ENCODE results near the gene FAM229A. TPM values are rescaled to one million over a fixed set of nuclear protein-coding genes. Genes with fewer than 3 reads are reported as not detected.
"Not testable (repeated sequence)": the region's sequence is repeated elsewhere in the genome, so short reads cannot be mapped to it uniquely, and the experiment has no call there.

Gene FAM229A, protein sequence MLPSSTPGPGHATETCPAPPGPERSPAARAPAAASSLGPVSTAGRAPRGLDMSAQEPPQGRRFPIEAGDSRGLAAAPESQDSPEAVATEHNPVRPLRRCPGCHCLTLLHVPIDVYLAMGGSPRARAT
- polyA plus RNA-seq, result 1 to 10 TPM; 4.3 to 5.2 (median 4.8) TPM

DNA sequence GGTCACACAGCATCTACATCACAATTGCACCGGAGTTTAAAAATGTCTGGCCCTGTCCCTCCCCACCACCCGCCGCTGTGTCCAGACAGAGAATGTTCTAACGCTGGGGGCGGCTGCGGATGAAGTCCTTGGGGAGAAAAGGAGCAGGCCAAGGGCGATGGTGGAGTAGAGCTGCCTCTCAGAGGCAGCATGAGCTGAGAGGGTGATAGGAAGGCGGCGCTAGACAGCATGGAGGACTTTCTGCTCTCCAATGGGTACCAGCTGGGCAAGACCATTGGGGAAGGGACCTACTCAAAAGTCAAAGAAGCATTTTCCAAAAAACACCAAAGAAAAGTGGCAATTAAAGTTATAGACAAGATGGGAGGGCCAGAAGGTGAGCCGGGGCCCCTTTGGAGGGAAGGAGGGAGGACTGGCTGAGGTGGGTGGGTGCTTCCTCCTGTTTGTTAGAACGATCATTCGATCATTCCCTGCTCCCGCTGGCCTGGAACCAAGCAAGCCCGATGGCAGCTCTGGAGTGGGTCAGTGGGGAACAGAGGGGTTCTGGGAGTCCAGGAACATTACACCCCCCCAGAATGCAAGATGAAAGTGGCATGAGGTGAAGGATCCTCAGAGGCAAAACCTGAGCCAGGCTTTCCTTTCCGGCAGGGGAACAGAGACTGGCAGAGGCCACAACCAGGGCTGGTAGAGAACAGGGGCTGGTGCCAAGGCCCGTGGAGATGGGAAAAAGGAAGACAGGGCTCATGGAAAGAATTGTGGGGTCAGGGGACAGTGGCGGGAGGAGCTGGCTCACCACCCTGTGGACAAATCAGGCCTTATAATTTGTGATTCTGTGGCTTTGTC lies at the start of gene FAM229A, which contains the start of gene TSSK3:
Gene FAM229A, minus strand, starts transcription at position 12 of the 840 bp plus-strand sequence. CDS start 394 bp downstream, outside the sequence.
Gene TSSK3, plus strand, starts transcription at position 66 of the 840 bp plus-strand sequence. Its CDS starts 163 bp downstream, at position 229.
- H3K27ac ChIP-seq (ENCODE audit: low read depth, low read length), result peak within 1 kb of the TSS; percentile 21

DNA sequence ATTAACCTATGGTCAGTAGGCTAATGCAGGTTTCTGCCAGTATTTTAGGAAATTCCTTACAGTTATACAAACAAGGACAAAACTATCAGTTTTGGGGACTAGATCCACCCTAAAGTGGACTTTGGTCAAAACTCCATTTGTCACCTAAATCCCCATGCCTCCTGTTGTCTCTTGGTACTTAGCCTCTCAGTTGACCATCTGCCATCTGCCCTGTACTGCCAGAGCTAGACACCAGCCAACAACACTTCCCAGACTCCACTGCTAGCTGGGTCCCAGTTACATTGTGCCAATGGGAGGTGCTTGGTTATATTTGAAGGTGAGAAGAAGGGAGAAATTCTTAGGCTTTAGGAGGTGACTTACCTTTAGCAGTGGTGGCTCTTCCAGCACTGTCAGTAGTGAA lies 49.0 kb upstream of the FAM229A start:
- no peak overlapping the region for H3K27ac ChIP-seq (ENCODE audit: low read depth, low read length)

More for the DNA sequence above, at the start of gene FAM229A, which contains the start of gene TSSK3:
- WGBS, 3 donors, result 63 to 68% (median 65%) methylated on average over 17 of the region's 17 CpGs

DNA sequence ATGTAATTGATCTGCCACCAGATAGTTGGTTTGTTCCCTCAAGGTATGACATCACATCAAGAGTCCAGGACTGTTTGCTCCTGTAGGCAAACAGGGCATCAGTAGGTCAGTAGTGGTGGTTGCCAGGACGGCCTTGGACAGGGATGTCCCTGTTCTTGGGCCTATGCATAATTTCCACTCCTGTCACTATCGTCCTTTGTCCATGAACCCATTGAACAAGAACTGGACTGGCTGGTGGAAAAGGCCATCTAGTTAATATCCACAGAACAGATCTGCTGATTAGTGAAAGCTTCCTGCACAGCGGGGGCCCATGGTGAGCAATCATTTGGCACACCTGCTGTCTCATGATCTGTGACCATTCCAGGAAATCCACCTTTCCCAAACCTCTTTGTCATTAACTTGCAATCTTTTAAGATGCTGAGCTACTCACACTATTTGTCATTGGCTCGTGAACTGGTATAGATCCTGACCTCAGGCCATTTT lies 44.4 kb upstream of the FAM229A start:
- 71 to 91% (median 87%) methylated on average over 4 of the region's 4 CpGs for WGBS, 3 donors
- H3K27ac ChIP-seq (ENCODE audit: low read depth, low read length), result no peak overlapping the region

DNA sequence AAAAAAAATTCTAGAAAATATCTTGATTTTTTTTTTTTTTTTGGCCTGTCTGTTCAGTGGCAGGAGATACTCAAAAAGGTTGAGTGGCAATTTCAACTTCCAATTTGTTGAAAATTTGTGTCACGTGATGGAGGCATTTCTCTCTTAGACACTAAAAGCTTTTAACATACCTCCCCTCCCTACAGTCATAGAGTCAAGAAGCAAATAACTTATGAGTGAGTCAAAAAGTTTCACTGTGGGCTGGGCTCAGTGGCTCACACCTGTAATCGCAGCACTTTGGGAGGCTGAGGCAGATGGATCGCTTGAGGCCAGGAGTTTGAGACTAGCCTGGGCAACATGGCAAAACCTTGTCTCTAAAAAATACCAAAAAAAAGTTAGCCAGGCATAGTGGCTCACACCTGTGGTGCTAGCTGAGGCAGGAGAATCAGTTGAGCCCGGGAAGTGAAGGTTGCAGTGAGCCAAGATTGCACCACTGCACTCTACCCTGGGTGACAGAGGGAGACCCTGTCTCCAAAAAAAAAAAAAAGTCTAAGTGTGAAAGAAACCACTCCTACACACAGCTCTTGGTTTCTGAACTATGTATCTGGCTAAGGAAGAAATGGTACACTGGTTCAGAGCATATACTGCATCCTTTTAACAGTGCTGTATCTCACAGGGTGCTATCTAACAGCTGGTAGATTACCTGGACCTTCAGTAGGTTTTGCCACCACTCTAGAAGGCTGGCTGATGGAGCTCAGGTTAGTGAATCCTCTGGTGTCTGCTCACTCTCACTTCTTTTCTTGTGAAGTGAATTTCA lies 43.6 kb upstream of the FAM229A start:
- WGBS, 3 donors, result 85 to 88% (median 87%) methylated on average over 4 of the region's 4 CpGs
- no peak overlapping the region for H3K27ac ChIP-seq (ENCODE audit: low read depth, low read length)

DNA sequence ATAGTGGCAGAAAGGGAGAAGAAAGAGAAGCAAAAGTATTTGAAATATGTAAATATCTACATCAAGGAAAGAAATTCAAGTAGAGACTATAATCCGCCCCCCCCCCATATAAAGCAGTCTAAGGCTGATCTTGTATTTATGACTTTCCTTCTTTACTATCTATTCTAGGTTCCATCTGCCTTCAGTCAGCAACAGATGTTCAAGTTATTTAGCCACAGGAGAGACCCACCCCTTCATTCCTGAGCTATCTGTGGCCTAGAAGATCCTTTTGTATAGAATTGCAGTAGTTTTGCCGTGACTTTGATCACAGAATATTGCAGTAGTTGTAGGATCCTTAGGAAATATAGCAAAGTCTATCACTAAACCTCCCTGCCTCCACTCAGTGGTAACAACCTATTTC lies 42.7 kb upstream of the FAM229A start:
- WGBS, 3 donors, result 38 to 43% (median 40%) methylated on average over 2 of the region's 2 CpGs
- no peak overlapping the region for H3K27ac ChIP-seq (ENCODE audit: low read depth, low read length)

DNA sequence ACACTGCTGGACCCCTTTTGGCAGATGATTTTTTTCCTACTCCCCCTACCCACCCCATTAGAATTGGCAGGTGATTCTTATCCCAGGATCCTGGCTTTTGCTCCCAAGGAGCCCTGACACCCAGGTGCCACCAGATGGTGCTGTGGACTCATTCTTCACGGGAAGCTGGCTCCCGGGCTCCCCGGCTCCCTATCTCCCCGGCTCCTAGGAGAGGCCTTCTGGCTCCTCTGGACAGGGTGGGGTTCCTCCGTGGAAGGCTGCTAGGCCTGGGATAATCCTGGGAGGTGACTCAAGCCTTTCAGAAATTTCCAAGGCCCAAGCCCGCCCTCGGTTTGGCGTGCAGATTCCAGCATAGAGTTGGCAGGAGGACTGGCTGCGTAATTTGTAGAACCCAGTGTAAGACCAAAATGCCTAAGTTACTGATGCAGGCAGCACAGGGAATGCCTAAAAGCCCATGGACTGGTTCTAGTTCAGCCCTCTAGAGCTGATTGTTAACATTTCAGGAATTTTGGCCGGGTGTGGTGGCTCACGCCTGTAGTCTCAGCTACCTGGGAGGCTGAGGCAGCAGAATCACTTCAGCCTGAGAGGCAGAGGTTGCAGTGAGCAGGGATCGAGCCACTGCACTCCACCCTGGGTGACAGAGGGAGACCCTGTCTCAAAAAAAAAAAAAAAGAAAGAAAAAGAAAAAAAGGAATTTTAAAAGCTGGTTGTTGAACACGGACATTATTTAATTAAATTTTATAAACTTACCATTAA lies 38.8 kb upstream of the FAM229A start:
- H3K27ac ChIP-seq (ENCODE audit: low read depth, low read length), result no peak overlapping the region
- 34 to 40% (median 36%) methylated on average over 13 of the region's 13 CpGs for WGBS, 3 donors

DNA sequence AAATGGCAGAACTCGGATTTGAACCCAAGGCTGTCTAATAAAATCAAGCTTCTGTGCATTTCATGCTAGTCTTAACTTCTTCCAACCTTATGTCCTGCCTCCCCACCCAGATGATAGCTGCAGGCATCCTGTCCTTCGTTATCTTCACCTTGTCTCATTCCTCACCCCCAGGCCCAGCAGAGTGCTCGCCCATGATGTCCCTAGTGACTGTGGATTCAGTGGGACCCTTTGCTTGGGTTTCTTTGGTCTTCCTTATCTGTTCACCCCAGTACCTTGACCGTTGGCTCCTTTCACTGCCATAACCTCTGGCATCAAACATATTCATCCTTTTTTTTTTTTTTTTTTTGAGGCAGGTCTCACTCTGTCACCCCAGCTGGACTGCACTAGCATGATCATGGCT lies 37.6 kb upstream of the FAM229A start:
- WGBS, 3 donors, result 72 to 78% (median 73%) methylated on average over 4 of the region's 4 CpGs
- H3K27ac ChIP-seq (ENCODE audit: low read depth, low read length), result no peak overlapping the region

DNA sequence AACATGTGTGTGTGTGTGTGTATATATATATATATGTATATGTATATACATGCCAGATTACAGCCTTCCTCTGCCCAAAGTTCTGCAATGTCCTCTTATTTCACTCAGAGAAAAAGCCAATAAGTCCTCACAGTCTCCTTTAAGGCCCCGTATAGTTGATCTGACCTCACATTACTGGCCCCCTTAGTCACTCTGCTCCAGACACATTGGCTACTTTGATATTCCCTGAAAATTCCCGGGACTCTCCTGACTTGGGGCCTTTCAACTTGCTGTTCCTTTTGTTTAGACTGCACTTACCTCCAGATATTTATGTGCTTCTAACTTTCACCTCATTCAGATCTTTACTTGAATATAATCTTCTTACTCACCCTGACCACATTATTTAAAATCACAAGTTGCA lies 36.1 kb upstream of the FAM229A start:
- H3K27ac ChIP-seq (ENCODE audit: low read depth, low read length), result no peak overlapping the region
- WGBS, 3 donors, result 66 to 74% (median 67%) methylated on average over 2 of the region's 2 CpGs

DNA sequence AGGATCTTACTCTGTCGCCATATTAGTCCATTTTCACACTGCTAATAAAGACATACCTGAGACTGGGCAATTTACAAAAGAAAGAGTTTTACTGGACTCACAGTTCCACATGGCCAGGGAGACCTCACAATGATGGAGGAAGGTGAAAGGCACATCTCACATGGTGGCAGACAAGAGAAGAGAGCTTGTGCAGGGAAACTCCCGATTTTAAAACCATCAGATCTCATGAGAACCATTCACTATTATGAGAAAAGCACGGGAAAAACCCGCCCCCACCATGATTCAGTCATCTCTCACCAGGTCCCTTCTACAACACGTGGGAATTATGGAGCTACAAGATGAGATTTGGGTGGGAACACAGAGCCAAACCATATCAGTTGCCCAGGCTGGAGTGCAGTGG lies 34.2 kb upstream of the FAM229A start:
- not testable (repeated sequence) for H3K27ac ChIP-seq (ENCODE audit: low read depth, low read length)
- 86 to 93% (median 88%) methylated on average over 5 of the region's 5 CpGs for WGBS, 3 donors

DNA sequence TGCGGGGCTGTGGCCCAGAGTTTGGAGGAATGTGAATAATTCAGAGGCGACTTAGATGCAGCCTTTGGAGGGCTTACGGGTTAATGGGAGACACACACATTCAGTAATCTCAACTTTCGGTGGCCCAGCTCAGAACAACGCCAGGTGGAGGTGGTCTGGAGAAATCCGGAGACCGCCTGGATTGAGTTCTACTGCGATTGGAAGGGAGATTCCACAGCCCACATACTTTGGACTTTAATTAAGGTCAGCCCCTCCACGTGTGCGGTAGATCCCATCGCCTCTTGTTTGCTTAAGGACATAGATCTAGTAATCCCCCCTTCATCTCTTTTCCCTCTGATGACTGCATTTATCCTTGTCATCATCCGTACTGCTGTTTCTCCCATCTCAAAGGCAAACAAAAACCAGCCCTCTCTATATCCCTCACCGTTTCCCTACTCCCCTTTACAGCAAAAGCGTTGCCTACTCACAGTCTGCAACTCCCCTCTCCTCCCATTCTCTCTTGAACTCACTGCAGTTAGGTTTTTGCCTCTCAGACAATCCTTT lies 32.7 kb upstream of the FAM229A start:
- H3K27ac ChIP-seq (ENCODE audit: low read depth, low read length), result peak overlapping the region; percentile 73
- 1 to 3% (median 1%) methylated on average over 14 of the region's 14 CpGs for WGBS, 3 donors

DNA sequence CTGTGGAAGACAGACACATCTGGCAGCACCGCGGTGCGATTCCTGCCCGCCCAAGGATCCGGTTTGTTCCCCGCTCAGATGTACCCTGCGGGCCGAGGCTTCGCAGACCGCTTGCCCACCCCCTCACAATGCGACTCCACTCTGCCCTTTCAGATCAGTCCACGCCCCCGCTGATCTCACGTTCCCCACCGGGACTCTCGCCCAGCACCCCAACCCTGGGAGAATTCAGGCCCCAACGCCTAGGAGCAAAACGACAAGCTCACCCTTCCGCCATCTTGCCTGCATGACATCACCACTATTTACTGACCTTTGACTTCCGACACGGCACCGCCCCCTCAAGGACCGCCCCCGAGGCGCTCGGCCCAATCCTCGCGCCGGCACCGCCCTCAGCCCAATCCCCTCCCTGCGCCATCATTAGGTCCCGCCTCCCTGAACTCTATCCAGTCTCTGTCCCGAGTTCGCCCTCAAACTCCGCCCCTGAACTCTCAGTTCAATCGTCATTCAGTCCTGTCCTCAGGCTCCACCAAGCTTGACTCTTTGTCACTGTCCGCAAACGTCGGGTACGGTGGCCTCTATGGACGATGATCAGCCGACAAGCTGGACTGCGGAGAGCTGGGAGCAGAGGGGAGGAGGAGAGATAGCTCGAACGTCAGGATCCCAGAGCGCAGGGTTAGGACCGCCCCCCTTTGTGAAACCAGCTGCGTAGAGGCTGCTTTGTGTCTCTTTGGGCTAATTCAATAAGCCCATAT lies 32.0 kb upstream of the FAM229A start, which contains the start of gene BSDC1:
Gene BSDC1, minus strand, starts transcription at position 301 of the 749 bp plus-strand sequence. Its CDS starts 27 bp downstream, at position 274.
- WGBS, 3 donors, result 0 to 1% (median 0%) methylated on average over 48 of the region's 48 CpGs

DNA sequence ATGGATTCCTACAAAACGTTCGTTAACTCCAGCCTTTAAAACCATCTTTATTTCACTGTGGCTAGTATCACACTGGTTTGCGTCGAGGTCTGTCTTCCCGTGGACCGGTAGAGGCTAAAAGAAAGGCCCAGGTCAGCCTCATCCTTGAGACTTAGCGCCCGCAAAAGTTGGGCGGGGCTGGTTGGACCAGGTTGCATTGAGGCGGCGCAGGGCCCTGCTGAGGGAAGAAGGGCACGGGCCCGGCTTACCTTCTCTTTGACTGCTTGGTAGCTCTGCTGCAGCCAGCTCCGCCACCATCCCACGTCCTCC lies 31.5 kb upstream of the FAM229A start:
- 2% methylated on average over 15 of the region's 15 CpGs for WGBS, 3 donors
- peak overlapping the region; percentile 13 for H3K27ac ChIP-seq (ENCODE audit: low read depth, low read length)

More for the DNA sequence above, 32.0 kb upstream of the FAM229A start, which contains the start of gene BSDC1:
- peak within 1 kb of the TSS; percentile 73 for H3K27ac ChIP-seq (ENCODE audit: low read depth, low read length)

DNA sequence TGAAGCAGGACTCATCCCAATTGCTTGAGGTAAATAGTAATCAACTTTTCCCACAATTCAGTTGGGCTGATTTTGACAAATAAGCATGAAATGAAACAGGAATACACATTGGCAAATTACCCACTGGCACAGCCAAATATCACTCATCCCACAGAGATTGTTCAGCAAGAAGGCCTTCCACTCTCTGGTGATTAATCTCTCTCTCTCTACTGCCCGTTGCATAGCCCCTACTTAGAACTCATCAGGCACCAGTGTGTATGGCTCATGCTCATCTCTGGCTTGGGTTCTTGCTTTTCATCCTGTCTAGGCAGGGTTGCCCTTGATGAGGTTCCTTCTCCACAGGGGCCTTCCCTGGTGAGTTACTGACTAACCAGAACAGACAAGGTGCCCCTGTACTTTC lies 30.9 kb upstream of the FAM229A start:
- 45 to 52% (median 51%) methylated on average over 1 of the region's 1 CpG for WGBS, 3 donors
- no peak overlapping the region for H3K27ac ChIP-seq (ENCODE audit: low read depth, low read length)

DNA sequence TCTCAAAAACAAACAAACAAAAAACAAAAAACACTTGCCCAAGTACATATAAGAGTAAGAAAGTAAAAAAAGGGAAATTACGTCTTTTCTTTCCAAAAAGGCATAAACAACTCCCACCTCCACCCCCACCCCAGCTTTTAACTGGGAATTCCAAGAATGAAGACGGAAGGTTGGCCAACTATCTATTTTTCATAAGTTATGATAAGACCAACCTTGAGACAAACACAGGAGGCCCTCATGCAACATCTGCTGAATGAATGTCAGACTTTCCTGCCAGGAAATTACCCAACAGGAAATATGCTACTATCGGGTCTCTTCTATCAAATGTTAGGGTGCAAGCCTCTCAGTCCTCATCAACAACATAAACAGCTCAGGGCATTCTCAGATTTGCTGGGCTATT lies 30.0 kb upstream of the FAM229A start:
- 30 to 55% (median 35%) methylated on average over 3 of the region's 3 CpGs for WGBS, 3 donors
- no peak overlapping the region for H3K27ac ChIP-seq (ENCODE audit: low read depth, low read length)

DNA sequence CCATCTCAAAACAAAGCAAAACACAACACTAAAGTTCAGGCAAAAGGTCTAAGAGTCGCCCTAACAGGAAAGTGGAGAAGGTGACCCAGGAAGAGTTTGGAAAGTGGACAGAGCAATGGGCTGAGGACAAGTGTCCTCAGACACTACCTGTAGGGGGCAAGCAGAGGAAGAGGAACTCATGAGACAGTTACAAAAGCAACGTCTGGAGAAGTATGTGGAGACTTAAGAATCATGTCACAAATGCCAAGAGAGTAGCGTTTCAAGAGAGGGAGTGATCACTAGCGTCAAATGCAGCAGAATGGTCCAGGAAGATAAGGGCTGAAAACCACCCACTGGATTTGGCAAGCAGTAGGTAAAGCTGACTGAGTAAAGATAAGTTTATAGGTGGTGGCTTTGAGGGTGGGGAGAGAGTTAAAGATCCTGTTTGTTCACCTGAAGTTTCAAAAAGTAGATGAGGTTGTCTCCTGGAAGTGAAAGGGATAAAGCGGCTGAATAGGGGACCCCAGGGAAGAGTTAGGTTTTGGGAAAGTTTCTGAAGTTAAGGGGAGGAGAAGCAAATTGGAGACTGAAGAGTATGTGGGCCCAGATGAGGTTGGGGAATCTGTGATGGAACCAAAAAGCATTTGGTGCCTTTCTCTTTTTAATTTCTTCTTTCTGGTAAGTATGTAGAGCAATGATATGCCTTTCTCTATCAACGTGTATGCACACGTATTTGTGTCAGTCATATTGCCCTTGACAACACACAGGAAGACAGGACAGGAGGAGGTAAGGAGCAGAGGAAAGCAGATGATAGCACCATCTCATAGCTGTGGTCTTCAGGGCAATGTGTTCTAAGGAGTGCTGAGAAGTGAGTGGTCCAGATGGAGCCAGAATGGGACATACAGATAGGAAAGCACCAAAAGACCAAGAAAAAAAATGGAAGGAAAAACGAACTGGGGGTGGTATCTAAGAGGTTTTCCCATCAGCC lies 28.9 kb upstream of the FAM229A start:
- WGBS, 3 donors, result 49 to 59% (median 52%) methylated on average over 8 of the region's 8 CpGs
- H3K27ac ChIP-seq (ENCODE audit: low read depth, low read length), result no peak overlapping the region

DNA sequence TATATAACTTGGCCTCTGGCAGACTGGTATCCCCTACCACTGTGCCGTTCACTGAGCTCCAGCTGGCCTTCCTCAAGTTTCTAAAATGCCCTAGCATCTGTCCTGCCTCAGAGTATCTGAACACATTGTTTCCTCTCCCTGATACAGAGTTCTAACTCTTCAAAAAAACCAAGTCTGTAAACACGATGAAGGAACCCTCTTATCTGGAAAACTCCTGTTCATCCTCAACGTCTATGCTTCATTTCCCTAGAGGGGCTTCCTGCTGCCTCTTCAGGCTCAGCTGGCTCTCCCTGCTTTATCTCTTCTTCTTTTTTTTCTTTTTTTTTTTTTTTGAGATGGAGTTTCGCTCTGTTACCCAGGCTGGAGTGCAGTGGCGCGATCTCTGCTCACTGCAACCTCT lies 26.4 kb upstream of the FAM229A start:
- WGBS, 3 donors, result 79 to 87% (median 86%) methylated on average over 6 of the region's 6 CpGs
- H3K27ac ChIP-seq (ENCODE audit: low read depth, low read length), result no peak overlapping the region

Measured in adipose tissue (tissue), 3 donors.